Osteocyte (in vitro differentiated cells): Measurements from ENCODE around the gene RCN2. TPM values are rescaled to one million over a fixed set of nuclear protein-coding genes. Genes with fewer than 3 reads are reported as not detected.

Experiments
- DNase-seq: peaks from one replicate; pipeline ENCODE4 v3.0.0; 2021; ENCODE audit warnings: mixed read lengths; ENCODE audit not compliant: unreplicated experiment; ENCODE audit errors: extremely low spot score
- H3K27ac Mint-ChIP-seq: one replicate; pipeline ENCODE4 v1.8.0; 2021; ENCODE audit warnings: mild to moderate bottlenecking, mixed read lengths; ENCODE audit not compliant: unreplicated experiment
- H3K27me3 Mint-ChIP-seq: one replicate; pipeline ENCODE4 v1.8.0; 2021; ENCODE audit warnings: mixed read lengths; ENCODE audit not compliant: unreplicated experiment
- H3K36me3 Mint-ChIP-seq: one replicate; pipeline ENCODE4 v1.8.0; 2021; ENCODE audit warnings: mixed read lengths; ENCODE audit not compliant: unreplicated experiment
- H3K4me1 Mint-ChIP-seq: one replicate; pipeline ENCODE4 v1.8.0; 2021; ENCODE audit warnings: mixed read lengths; ENCODE audit not compliant: unreplicated experiment
- H3K4me3 Mint-ChIP-seq: one replicate; pipeline ENCODE4 v1.8.0; 2021; ENCODE audit warnings: mild to moderate bottlenecking, moderate library complexity, mixed read lengths; ENCODE audit not compliant: unreplicated experiment
- H3K9me3 Mint-ChIP-seq: one replicate; pipeline ENCODE4 v1.8.0; 2021; ENCODE audit warnings: mixed read lengths; ENCODE audit not compliant: unreplicated experiment
- CTCF ChIP-seq: fragments of 200-600 bp; sonication (generic); IDR thresholded peaks from 2 replicates; pipeline ENCODE4 v1.5.0; 2021; ENCODE audit warnings: antibody characterized with exemption, mild to moderate bottlenecking, moderate library complexity
- total RNA-seq: library from RNA; stranded (reverse); gene quantifications from 2 replicates; pipeline ENCODE4 v1.2.1, GENCODE V29; 2021

The RCN2 gene
- total RNA-seq, 1 donor from 2014 or later: 81.3 TPM

- no peak for TF ChIP-seq CTCF
- H3K27me3 Mint-ChIP-seq: no peaks in the 10 kb centered on the region
- no peaks in the 10 kb centered on the region for H3K36me3 Mint-ChIP-seq
- H3K27ac Mint-ChIP-seq: no peak overlapping the region
- DNase-seq: no peak
- H3K9me3 Mint-ChIP-seq: no peaks in the 10 kb centered on the region
- H3K4me3 Mint-ChIP-seq: no peak overlapping the region
- H3K4me1 Mint-ChIP-seq: peaks cover 6% of the 10 kb centered on the region
Observed at GRCh38 chr15:76993114-76993725, 61.7 kb downstream of the RCN2 start.

GRCh38 chr15:76994001-76994400 is 62.5 kb downstream of the RCN2 start:
- Mint-ChIP-seq H3K27me3 (no peaks in the 10 kb centered on the region), H3K4me3 (no peak overlapping the region), H3K36me3 (no peaks in the 10 kb centered on the region), H3K9me3 (no peaks in the 10 kb centered on the region), H3K27ac (no peak overlapping the region), H3K4me1 (no peaks in the 10 kb centered on the region)
- TF ChIP-seq CTCF: no peak
- no peak for DNase-seq

- no peaks in the 10 kb centered on the region for H3K9me3 Mint-ChIP-seq
- no peak for TF ChIP-seq CTCF
- no peaks in the 10 kb centered on the region for H3K4me1 Mint-ChIP-seq
- H3K4me3 Mint-ChIP-seq: no peak overlapping the region
- H3K27ac Mint-ChIP-seq: no peak overlapping the region
- DNase-seq: no peak
- H3K27me3 Mint-ChIP-seq: no peaks in the 10 kb centered on the region
- H3K36me3 Mint-ChIP-seq: no peaks in the 10 kb centered on the region
Observed at GRCh38 chr15:76994496-76994895, 62.9 kb downstream of the RCN2 start.

- H3K4me3 Mint-ChIP-seq: no peak within 1 kb of the TSS
- no peak for DNase-seq
- H3K36me3 Mint-ChIP-seq: no peaks in the 10 kb centered on the region
- H3K4me1 Mint-ChIP-seq: no peaks in the 10 kb centered on the region
- no peak for TF ChIP-seq CTCF
- H3K27ac Mint-ChIP-seq: no peak within 1 kb of the TSS
- no peaks in the 10 kb centered on the region for H3K9me3 Mint-ChIP-seq
- H3K27me3 Mint-ChIP-seq: no peaks in the 10 kb centered on the region
Observed at GRCh38 chr15:76994971-76995945, 63.7 kb downstream of the RCN2 start, which contains the start of gene PSTPIP1. Gene PSTPIP1 (plus strand): TSS chr15:76995126. CDS start chr15:76995574, 448 bp downstream.

GRCh38 chr15:76996076-76996525 is 64.6 kb downstream of the RCN2 start:
- Mint-ChIP-seq H3K27me3 (no peaks in the 10 kb centered on the region), H3K36me3 (no peaks in the 10 kb centered on the region), H3K4me1 (no peaks in the 10 kb centered on the region)

More at GRCh38 chr15:76996076-76996525, 64.6 kb downstream of the RCN2 start:
- no peak for TF ChIP-seq CTCF
- DNase-seq: no peak
- Mint-ChIP-seq H3K9me3 (no peaks in the 10 kb centered on the region), H3K27ac (no peak overlapping the region), H3K4me3 (no peak overlapping the region)
